ENCODE data around the gene BAHCC1.

Gene BAHCC1

GRCh38 chr17:81513753-81514488 lies 118.7 kb downstream of the BAHCC1 start (continued):
- TF ChIP-seq ZBTB49 (tag by site-specific recombination; IDR thresholded peaks at IDR 0.05; ENCODE audit: low read depth) (no peak), ZNF571 (tag by site-specific recombination; IDR thresholded peaks at IDR 0.05) (no peak), PRDM10 (tag by site-specific recombination; IDR thresholded peaks at IDR 0.05) (peak; percentile 68), ZNF830 (tag by site-specific recombination; IDR thresholded peaks at IDR 0.05; ENCODE audit: low read depth) (no peak), ZNF624 (tag by site-specific recombination; IDR thresholded peaks at IDR 0.05) (no peak), TSHZ1 (tag by site-specific recombination; IDR thresholded peaks at IDR 0.05; ENCODE audit: borderline replicate concordance) (no peak), ZNF596 (tag by site-specific recombination; IDR thresholded peaks at IDR 0.05) (no peak), ZBTB1 (tag by site-specific recombination; IDR thresholded peaks at IDR 0.05) (no peak), ZNF132 (tag by site-specific recombination; IDR thresholded peaks at IDR 0.05; ENCODE audit: borderline replicate concordance) (no peak), ATF2 (tag by site-specific recombination; IDR thresholded peaks at IDR 0.05; ENCODE audit: low read depth) (no peak), YY1 (tag by site-specific recombination; IDR thresholded peaks at IDR 0.05) (0 out of 2 replicates have a peak, but pooled peaks have one; percentile 19), EGR2 (tag by site-specific recombination; IDR thresholded peaks at IDR 0.05; ENCODE audit: low read depth) (no peak), ZNF776 (tag by site-specific recombination; IDR thresholded peaks at IDR 0.05; ENCODE audit: borderline replicate concordance) (no peak), ZNF473 (tag by site-specific recombination; IDR thresholded peaks at IDR 0.05) (no peak), MYNN (tag by site-specific recombination; IDR thresholded peaks at IDR 0.05; ENCODE audit: borderline replicate concordance) (no peak), PBX3 (CRISPR knock-in tag; IDR thresholded peaks at IDR 0.05) (no peak; the same call in 1 of the 2 replicates), ZFP41 (tag by site-specific recombination; IDR thresholded peaks at IDR 0.05; ENCODE audit: borderline replicate concordance) (no peak), ZNF280C (tag by site-specific recombination; IDR thresholded peaks at IDR 0.05) (no peak), ZNF16 (tag by site-specific recombination; IDR thresholded peaks at IDR 0.05; ENCODE audit: low read depth) (no peak), ZNF548 (tag by site-specific recombination; IDR thresholded peaks at IDR 0.05) (no peak), ZNF664 (tag by site-specific recombination; IDR thresholded peaks at IDR 0.05) (no peak), HOXD13 (CRISPR knock-in tag; IDR thresholded peaks at IDR 0.05; ENCODE audit: borderline replicate concordance) (no peak), ZSCAN30 (tag by site-specific recombination; IDR thresholded peaks at IDR 0.05) (peak; percentile 1; the same call in 1 of the 2 replicates), YY2 (tag by site-specific recombination; IDR thresholded peaks at IDR 0.05) (no peak), ZNF292 (tag by site-specific recombination; IDR thresholded peaks at IDR 0.05; ENCODE audit: borderline replicate concordance, low read depth) (no peak)

Measured in HEK293 (cell line).